Spleen (tissue), 11 donors: ENCODE measurements around the gene USP6NL. TPM values are rescaled to one million over a fixed set of nuclear protein-coding genes. Genes with fewer than 3 reads are reported as not detected.

Experiments used
- DNase-seq: peaks from one replicate; pipeline ENCODE4 v3.0.0-alpha.2; 2020
- H3K27ac ChIP-seq, 8 donors: fragments of 200-600 bp; sonication (generic) in 7 of 8; 1 replicate in 4 of 8; 2 replicates in 4 of 8; pipeline versions ENCODE4 v1.5.0 to v1.8.0; 2016 to 2021; ENCODE audit warnings: inconsistent platforms in 4 of 8, mild to moderate bottlenecking in 4 of 8, moderate library complexity in 1 of 8
- H3K27me3 ChIP-seq, 7 donors: fragments of 200-600 bp; sonication (generic) in 6 of 7; replicated peaks in 1 of 7; 1 replicate in 4 of 7; 2 replicates in 3 of 7; pipeline versions ENCODE4 v1.5.0 to v1.8.0; 2016 to 2021; ENCODE audit warnings: inconsistent platforms in 3 of 7, mild to moderate bottlenecking in 1 of 7
- H3K36me3 ChIP-seq, 6 donors: fragments of 200-600 bp; sonication (generic) in 5 of 6; 1 replicate in 4 of 6; 2 replicates in 2 of 6; pipeline versions ENCODE4 v1.5.0 to v1.8.0; 2016 to 2021; ENCODE audit warnings: inconsistent platforms in 2 of 6
- H3K4me1 ChIP-seq, 6 donors: fragments of 200-600 bp; sonication (generic) in 5 of 6; 1 replicate in 3 of 6; 2 replicates in 3 of 6; pipeline versions ENCODE4 v1.5.0 to v1.8.0; 2016 to 2021; ENCODE audit warnings: inconsistent platforms in 3 of 6
- H3K4me3 ChIP-seq, 8 donors: fragments of 200-600 bp; sonication (generic) in 7 of 8; 1 replicate in 4 of 8; 2 replicates in 4 of 8; pipeline versions ENCODE4 v1.5.0 to v1.8.0; 2016 to 2021; ENCODE audit warnings: inconsistent platforms in 4 of 8, mild to moderate bottlenecking in 4 of 8, moderate library complexity in 2 of 8
- H3K9me3 ChIP-seq, 8 donors: fragments of 200-600 bp; sonication (generic) in 7 of 8; 1 replicate in 4 of 8; 2 replicates in 4 of 8; pipeline versions ENCODE4 v1.5.0 to v1.8.0; 2016 to 2021; ENCODE audit warnings: inconsistent platforms in 4 of 8
- CTCF ChIP-seq, 11 experiments: fragments of 200-600 bp in 7 of 11; fragments of 450-650 bp in 4 of 11; sonication (generic) in 4 of 11; IDR thresholded peaks in 8 of 11; conservative IDR thresholded peaks in 3 of 11; 1 replicate in 7 of 11; 2 replicates in 4 of 11; pipeline versions ENCODE4 v1.4.0 to v1.8.0; 2016 to 2021; ENCODE audit warnings: antibody characterized with exemption in 11 of 11, inconsistent platforms in 4 of 11, mild to moderate bottlenecking in 1 of 11
- POLR2A ChIP-seq, 3 donors: fragments of 450-650 bp; IDR thresholded peaks; one replicate each; pipeline ENCODE4 v1.5.1; 2017; ENCODE audit warnings: antibody characterized with exemption in 3 of 3, mild to moderate bottlenecking in 1 of 3
- POLR2AphosphoS5 ChIP-seq, 3 donors: sonication (generic); formaldehyde crosslinking; IDR thresholded peaks; one replicate each; pipeline ENCODE4 v1.5.1; 2017; ENCODE audit warnings: antibody characterized with exemption in 3 of 3
- WGBS, 5 donors: extraction: QIAGEN DNeasy Blood & Tissue Kit in 3 of 5; methylation state at CpG; one replicate each; pipeline versions ENCODE4 v1.1.5 to v1.1.7; 2013 to 2018; 5-methylcytosine and 5-hydroxymethylcytosine counted together
- intact Hi-C: fragments of 100-400 bp; cut with DNase I; formaldehyde crosslinking; loops from one replicate; pipeline ENCODE4 v1.15.0; 2023; ENCODE audit warnings: low total_unique reads
- polyA plus RNA-seq, 3 donors: library from polyadenylated mRNA; stranded (reverse); fragments of 200-250 nt; gene quantifications; one replicate each; pipeline ENCODE4 v1.2.1, GENCODE V29; 2013
- total RNA-seq, 7 donors: library from RNA; depleted of rRNA in 3 of 7; stranded (reverse); fragments of >200 nt in 3 of 7; fragmentation: NEBNext Ultra II Directional in 4 of 7; extraction: Animal tissue kit (Norgen Biotek cat#: 25700) in 4 of 7; gene quantifications; one replicate each; pipeline versions ENCODE4 v1.1.0 to v1.2.1, GENCODE V29; 2016 to 2021
- donor health status: healthy with polysubstance abuse.
- donor health status: DM: no; HTN: no; CAD: no; lungs with moderate emphysema.
- donor health status: DM: no; HTN: no; CAD: no.
- donor health status: Bipolar disorder and iron deficiency.
- donor health status: healthy.
- donor health status: DM: no; HTN: no; CAD: no.
- donor health status: DM: yes; HTN: yes; CAD: no.

Gene USP6NL
- total and polyA plus RNA-seq, 10 donors = 11.0 to 51.7 (median 37.7) TPM

DNA sequence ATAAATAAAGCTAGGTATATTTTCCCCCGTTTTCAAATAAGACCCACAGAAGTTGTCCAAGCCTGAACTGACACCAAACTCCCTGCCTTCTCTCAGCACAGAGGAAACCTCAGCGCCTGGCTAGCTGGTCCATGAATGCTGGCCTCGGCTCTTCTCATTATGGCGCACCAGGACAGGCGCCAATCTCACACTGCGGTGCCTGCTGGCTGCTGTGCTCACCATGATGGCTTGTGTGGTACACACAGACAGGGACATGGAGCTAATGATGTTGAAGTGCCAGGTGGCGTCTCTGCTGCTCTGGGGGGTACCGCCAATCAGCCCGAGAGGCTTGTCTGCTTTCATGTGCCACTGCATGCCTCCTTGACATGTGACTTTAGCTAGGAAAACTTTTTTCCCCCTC, 43.2 kb upstream of the USP6NL start:
- Histone ChIP-seq H3K36me3 (no peaks in the 10 kb centered on the region), H3K27ac (peak overlapping the region in 1 of 8 donors; percentile 14), H3K4me3 (no peak overlapping the region), H3K4me1 (peaks cover 0 to 7% (median 0%) of the 10 kb centered on the region in 6 donors), H3K27me3 (no peaks in the 10 kb centered on the region), H3K9me3 (no peaks in the 10 kb centered on the region)
- 92 to 97% (median 94%) methylated on average over 8 to 9 of the region's 9 CpGs for WGBS, 5 donors
- TF ChIP-seq POLR2A (IDR thresholded peaks at IDR 0.05) (no peak), CTCF (IDR thresholded peaks at IDR 0.05 in 8 of 11, conservative IDR thresholded peaks at IDR 0.05 in 3 of 11) (no peak), POLR2AphosphoS5 (IDR thresholded peaks at IDR 0.05) (no peak)
- peak; percentile 32 for DNase-seq
- intact Hi-C loops = no loop called here

DNA sequence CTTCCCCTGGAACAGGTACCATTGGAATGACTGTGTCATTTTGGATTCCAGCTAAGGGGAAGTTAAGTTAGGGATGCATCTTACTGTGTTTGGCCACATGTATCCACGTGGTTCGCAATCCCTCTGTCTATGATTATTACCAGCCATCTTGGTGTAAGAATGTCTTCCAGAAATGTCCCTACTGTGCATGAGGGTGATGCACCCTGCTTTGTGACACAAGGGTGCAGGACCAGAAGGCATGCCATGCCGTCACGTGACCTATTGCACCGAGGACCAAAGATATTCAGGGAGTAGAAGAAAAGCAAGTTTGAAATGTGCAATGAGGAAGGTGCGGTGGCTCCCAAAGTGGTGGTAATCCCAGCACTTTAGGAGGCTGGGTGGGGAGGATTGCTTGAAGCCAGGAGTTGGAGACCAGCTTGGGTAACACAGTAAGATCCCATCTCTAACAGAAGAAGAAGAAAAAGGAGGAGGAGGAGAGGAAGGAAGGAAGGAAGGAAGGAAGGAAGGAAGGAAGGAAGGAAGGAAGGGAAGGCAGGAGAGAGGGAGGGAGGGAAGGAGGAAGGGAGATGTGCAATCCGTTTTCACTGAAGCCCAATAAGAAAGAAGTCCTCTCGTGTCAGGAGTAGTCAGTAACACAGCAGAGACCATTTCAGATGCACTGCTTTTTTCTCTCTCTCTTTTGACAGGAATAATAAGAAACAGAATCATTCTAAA, 42.5 kb upstream of the USP6NL start:
- H3K4me1 ChIP-seq = peaks cover 0 to 7% (median 0%) of the 10 kb centered on the region in 6 donors
- intact Hi-C loops = no loop called here
- H3K27me3 ChIP-seq = no peaks in the 10 kb centered on the region
- H3K27ac ChIP-seq = no peak overlapping the region
- no peak for DNase-seq
- WGBS, 5 donors = 79 to 89% (median 85%) methylated on average over 8 of the region's 8 CpGs
- TF ChIP-seq POLR2A (IDR thresholded peaks at IDR 0.05) (no peak), POLR2AphosphoS5 (IDR thresholded peaks at IDR 0.05) (no peak), CTCF (IDR thresholded peaks at IDR 0.05 in 8 of 11, conservative IDR thresholded peaks at IDR 0.05 in 3 of 11) (no peak)
- no peaks in the 10 kb centered on the region for H3K9me3 ChIP-seq
- no peaks in the 10 kb centered on the region for H3K36me3 ChIP-seq
- H3K4me3 ChIP-seq = no peak overlapping the region

- 7 to 20% (median 17%) methylated on average over 1 of the region's 1 CpG for WGBS, 5 donors
- Histone ChIP-seq H3K27ac (no peak overlapping the region), H3K4me3 (no peak overlapping the region), H3K4me1 (peaks cover 0 to 3% (median 0%) of the 10 kb centered on the region in 6 donors), H3K9me3 (no peaks in the 10 kb centered on the region), H3K27me3 (no peaks in the 10 kb centered on the region), H3K36me3 (no peaks in the 10 kb centered on the region)
- no peak for TF ChIP-seq CTCF (IDR thresholded peaks at IDR 0.05 in 8 of 11, conservative IDR thresholded peaks at IDR 0.05 in 3 of 11)
- no peak for TF ChIP-seq POLR2A (IDR thresholded peaks at IDR 0.05)
- no peak for TF ChIP-seq POLR2AphosphoS5 (IDR thresholded peaks at IDR 0.05)
- no peak for DNase-seq
- intact Hi-C loops = no loop called here
Measured at GRCh38 chr10:11647676-11648075, 36.2 kb upstream of the USP6NL start.

- Histone ChIP-seq H3K27ac (no peak overlapping the region), H3K36me3 (no peaks in the 10 kb centered on the region), H3K27me3 (no peaks in the 10 kb centered on the region), H3K9me3 (no peaks in the 10 kb centered on the region), H3K4me1 (peaks cover 0 to 5% (median 0%) of the 10 kb centered on the region in 6 donors), H3K4me3 (no peak overlapping the region)
- 73 to 80% (median 77%) methylated on average over 9 of the region's 9 CpGs for WGBS, 5 donors
- intact Hi-C loops = no loop called here
- DNase-seq = peak; percentile 28
- TF ChIP-seq POLR2AphosphoS5 (IDR thresholded peaks at IDR 0.05) = no peak
- TF ChIP-seq POLR2A (IDR thresholded peaks at IDR 0.05) = no peak
- TF ChIP-seq CTCF (IDR thresholded peaks at IDR 0.05 in 8 of 11, conservative IDR thresholded peaks at IDR 0.05 in 3 of 11) = no peak
Measured at GRCh38 chr10:11646450-11646849, 35.0 kb upstream of the USP6NL start.
